ENCODE measurements around the gene VARS1.
A peak's percentile ranks its signal among the peaks of the same experiment; 100 is the strongest.

Gene VARS1

GRCh38 chr6:31792090-31792374, 3.5 kb downstream of the VARS1 start:
- no peak for DNase-seq

GRCh38 chr6:31791324-31792089, 4.0 kb downstream of the VARS1 start:
- peak; percentile 44 for DNase-seq

DNA sequence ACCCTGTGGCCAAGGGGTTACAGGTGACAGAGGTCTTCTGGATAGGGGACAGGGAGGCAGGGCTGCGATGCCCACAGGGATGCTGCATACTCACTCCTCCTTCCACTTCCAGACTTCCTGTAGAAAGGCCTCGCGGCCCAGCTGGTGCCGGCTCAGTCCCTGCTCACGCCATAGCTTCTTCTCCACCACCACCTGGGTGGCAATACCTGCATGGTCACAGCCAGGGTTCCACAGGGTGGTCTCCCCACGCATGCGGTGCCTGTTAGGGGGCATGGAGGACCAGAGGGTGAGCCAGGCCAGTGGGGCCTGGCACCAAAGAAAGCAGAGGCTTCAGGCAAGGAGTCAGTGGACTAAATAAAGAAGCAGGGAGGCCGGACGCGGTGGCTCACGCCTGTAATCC, 10.1 kb downstream of the VARS1 start:
- DNase-seq = no peak

DNA sequence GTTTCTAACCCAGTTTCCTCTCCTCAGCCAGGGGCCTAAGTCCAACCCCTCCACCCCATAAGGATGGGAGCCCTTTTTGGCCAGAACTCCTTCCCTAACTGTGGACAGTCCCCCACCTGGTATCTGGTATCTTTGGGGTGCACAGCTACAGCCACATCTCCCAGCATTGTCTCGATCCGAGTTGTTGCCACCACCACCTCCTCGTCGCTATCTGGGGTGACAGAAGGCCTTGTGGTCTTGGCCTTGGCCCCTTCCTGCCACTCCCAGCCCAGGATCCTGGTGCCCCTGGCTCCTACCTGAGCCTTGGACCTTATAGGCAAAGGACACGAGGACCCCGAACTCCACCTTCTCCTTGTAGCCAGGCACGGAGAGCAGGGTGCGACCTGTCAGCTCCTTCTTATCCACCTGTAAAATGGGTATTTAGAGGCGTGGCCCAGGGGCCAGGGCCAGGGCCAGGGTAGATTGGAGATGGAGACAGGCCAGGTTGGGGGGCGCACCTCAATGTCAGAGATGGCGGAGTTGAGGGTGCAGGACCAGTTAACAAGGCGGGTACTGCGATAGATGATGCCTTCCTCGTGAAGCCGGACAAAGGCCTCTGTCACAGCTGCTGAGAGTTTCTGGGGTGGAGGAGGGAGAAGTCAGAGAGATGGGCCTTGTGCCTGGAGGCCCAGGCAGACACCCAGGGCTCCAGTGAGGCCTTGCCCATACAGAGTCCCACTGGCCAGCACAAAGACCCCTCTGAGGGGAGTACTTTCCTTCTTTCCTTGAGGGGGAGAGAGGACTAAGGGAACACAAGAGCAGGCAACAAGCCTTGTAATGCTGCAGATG, 11.2 kb downstream of the VARS1 start:
- DNase-seq = no peak

DNA sequence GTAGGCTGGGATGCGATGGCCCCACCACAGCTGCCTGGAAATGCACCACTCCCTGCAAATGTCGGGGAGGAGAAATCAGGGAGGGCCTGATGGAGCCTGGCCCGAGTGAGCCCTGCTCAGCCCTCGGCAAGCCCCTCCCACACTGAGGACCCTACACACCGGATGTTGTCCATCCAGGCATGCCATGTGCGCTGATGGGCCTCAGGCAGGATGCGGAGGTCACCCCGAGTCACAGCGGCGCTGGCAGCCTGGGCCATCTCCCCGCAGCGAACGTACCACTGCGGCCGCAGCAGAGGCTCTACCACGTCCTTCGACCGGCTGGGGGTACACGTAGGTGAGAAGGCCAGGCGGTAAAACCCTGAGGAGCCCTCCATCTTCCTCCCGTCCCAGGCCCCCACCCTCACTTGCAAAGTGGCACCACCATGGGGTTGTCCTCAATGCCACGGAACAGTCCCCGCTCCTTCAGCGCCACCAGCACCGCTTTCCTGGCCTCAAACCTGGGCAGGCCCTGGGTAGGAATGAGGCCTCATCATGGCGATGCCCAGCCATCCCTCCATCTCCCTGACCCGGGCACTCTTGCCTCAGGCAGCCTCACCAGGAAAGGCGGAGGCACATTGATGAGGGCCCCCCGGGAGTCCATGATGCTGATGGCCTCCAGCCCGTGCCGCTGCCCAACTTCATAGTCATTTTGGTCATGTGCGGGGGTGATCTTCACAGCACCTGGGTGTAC, 13.3 kb downstream of the VARS1 start:
- DNase-seq = no peak

DNA sequence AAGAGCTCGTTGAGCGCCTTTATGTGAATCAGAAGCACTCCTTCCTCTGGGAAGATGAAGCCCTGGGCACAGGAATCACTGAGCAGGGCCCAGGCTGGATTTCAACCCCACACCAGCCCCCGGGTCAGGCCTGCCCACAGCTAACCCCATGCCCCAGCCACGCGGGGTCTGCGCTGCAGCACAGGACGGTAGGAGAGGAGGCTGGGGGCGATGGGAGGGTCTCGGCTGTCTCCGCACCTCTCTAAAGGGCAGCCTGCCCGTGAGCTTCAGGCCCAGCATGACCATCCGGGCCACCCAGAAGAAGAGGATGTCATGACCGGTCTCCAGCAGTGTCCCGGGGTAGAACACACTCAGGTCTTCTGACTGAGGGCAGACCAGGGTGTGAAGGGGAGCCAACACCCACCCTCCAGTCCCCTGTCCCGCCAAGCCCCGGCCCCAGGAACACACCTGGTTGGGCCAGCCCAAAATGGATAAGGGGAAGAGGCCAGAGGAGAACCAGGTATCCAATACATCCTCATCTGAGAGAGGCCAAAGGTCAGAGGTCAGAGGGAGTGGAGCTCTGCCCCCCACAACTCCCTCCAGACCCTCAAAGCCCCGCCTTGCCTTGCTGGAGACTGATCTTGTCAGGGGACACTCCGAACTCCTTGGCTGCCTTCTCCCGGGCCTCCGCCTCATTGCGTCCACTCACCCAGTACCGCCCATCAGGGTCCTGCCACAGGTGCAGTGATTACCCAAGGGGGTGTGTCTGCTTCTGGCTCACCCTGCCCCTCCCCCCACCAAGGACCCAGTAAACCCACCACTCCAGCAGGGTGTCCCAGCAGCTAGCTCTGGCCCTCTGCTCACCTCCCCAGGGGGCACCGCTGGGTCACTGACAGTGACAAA, 14.1 kb downstream of the VARS1 start:
- DNase-seq = no peak

DNA sequence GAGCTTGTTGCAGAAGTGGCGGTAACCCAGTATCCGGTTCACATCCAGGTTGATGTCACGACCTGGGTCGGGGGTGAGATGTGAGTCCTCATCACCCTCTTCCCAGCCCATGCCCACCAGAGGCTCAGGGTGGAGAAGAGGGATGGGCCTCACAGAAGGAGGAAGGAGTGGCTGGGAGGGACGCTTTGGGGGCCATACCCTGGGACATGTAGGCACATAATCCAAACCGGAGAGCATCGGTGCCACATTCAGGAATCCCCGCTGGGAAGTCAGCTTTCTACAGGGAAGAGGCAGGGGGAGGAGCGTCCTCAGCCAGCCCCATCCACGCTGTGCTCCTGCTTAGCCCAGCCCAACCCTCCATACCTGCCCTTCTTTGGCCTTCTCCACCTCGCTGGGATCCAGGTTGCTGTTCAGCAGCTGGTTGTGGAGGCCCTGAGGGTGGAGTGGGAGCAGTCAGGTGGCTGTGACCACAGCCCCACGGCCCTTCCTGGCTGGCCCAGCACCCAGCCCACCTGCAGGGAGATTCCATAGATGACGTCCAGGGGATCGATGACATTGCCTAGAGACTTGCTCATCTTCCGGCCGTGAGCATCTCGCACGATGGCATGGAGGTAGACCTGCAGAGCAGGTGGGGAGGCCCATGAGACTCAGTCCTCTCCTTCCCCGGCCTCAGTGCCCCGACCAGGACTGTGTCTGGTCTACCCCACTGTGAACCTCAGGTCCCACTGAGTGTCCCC, 14.9 kb downstream of the VARS1 start:
- no peak for DNase-seq

- DNase-seq = no peak
Observed at GRCh38 chr6:31779908-31780307, 15.6 kb downstream of the VARS1 start.

DNA sequence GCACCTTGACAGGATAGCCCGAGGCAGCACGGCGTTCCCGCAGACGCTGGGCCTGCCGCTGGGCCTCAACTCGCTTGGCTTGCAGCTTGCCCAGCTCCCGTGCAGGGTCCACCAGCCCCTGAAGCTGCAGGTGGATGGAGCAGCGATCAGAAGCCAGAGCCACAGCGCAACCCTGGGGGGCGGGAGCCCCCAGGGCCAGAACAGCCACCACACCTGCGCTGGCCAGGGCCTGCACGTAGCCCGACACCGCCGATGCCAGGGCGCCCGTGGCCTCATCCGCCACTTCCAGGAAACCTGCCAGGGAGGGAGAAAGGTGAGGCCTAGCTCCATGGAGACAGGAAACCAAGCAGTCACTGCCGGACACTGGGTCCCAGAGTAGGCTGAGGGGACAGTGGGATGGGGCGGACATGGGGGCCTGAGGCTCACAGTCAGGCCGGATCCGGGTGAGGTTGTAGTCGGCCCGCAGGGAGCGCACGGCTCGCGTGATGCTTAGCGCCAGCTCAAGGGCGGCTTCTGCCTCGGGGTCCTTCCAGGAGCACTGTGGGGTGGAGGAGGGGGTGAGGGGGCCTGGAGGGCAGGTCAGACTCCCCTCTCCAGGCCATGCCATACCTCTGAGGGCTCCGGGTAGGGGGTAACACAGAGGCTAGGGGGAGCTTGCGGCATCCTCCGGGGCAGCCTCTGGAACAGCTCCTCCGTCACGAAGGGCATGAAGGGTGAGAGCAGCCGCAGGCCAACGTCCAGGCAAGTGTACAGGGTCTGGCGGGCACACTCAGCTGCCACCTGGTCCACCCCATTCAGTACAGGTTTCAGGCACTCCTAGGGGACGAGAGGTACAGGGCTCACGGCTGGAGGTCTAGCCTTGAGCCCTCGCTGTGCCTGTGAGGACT, 16.3 kb downstream of the VARS1 start:
- DNase-seq = no peak

DNA sequence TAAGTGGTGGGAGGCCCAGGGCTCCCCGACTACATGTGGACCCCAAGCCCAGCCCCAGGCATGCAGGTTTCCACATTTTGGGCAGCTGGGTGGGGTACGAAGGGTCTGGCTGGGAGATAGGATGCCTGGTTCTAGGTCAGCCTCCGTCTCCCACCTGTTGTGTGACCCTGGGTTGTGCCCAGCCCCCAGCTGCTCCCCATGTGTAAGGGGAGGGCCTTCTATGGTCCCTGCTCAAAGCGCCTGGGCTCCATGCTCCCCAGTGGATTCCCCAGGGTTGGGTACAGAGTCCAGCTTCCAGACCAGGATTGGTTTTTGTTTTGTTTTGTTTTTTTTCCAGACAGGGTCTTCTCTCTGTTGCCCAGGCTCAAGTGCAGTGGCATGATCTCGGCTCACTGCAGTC, 17.4 kb downstream of the VARS1 start:
- DNase-seq = no peak

DNA sequence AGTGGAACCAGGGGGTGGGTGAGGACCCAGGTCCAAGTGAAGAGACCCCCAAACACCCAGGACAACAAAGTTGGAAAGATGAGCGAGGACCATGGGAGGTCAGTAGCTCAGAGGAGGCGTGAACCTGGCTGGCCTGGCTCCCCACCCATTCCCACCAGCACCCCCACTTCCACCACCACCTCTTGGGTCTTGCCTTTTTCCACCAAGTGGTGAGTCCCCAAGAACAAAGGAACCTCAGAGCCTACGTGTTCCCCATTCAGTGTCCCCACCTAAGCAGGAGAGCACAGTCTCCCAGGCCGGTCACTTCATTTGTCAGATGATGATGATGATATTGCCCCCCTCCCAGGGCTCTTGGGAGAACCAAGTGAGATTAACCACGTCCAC, 17.9 kb downstream of the VARS1 start:
- no peak for DNase-seq

DNA sequence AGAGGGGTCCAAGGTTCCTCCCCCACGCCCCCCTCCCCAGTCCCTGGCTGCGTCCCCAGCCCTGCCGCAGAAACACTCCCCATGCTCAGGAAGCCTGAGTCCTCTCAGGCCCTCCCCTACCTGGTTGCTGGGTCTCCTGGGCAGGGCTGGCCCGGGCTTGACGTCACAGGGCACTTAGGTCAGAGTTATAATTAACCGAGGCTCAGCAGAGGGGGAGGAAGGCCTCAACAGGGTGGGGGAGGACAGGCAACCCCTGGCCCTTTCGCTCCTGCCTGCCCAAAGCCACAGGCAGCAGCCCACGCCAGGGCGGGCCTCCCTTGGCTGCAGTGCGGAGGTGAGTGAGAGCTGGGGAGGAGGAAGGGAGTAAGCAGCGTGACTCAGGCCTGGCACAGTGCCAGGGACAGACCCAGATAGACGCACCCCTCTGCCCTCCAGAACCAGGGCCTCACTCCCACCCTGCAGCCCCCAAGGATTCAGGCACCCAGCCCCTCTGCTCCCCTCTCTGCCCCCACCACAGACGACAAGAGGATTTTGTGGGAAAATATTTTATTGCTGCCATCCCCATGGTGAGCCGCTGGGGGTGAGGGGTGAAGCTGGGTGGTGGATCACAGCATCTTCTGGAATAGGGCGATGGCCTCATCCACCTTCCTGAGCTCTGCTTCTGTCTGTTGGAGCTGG, 18.4 kb downstream of the VARS1 start, which contains the start of gene VWA7:
TSS of gene VWA7 (minus strand) at position 340 of the 678 bp plus-strand sequence. CDS start 549 bp downstream, outside the sequence.
- DNase-seq = peak; percentile 79

- no peak for DNase-seq
Observed at GRCh38 chr6:31776485-31776988, 19.0 kb downstream of the VARS1 start.

DNA sequence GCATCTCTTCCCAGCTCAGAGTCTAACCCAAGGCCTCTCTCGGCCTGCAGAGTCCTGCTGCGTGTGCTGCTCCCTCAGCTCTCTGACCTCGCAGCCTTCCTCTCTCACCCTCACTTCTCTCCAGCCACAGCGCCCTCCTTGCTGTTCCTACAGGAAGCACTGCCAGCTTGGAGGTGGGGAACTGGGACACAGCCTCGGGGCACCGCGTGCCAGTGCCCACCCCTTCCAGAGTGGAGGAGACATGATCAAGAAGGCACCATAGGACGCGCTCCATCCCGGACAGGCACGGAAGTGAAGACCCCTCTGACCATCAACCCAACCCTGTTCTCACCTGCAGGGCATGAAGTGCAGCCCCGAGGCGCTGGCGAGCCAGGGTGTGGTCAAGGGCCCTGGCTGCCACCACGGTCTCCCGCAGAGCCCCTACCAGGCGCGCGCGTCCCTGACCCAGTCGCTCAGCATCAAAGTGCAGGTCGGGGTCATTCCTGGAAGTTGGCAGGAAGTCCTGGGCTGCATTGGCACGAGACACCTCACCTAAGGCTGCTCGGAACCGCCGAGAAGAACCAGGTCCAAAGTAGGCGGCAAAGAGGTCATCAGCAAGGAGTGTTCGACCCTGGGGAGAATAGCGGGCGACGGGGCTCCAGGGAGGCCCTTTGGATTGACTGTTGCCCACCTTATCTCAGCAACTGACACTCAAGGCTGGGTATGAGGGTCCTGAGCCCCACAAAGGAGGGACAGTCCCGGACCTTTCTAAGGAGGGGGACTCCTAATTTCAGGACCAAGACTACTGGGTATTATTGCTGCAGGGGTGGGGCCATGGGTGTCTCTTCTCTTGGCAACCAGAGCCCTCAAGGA, 19.7 kb downstream of the VARS1 start:
- no peak for DNase-seq

DNA sequence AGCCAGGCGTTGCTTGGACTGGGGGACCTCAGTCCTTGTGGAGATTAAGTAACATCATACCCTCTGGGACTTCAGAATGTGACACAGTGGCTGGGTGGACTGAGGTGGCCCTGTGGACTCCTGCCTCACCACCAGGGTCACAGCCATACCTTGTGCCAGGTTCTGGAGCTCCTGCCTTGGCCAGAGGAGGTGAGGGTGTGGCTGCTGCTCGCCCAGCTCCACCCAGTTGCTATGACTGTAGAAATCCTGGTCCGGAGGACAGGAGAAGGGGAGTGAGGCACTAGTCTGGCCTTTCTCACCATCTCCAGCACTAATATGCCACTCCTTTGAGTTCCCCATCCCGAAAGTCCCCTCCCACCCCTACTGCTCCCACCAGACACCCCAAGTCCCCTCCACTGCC, 20.4 kb downstream of the VARS1 start:
- DNase-seq = no peak

- DNase-seq = peak; percentile 47
Observed at GRCh38 chr6:31771992-31772358, 23.6 kb downstream of the VARS1 start.

- no peak for DNase-seq
Observed at GRCh38 chr6:31770860-31771259, 24.7 kb downstream of the VARS1 start.

GRCh38 chr6:31769684-31770371, 25.7 kb downstream of the VARS1 start:
- peak; percentile 78 for DNase-seq

Measured in activated CD8-positive, alpha-beta memory T cell treated with anti-CD3 and anti-CD28 coated beads, Interleukin-2, amount 50 U/mL, for 4 hours (primary cell).